K562 (cell line): ENCODE results near the gene GPR32. TPM values are rescaled to one million over a fixed set of nuclear protein-coding genes. Genes with fewer than 3 reads are reported as not detected.
A peak's percentile ranks its signal among the peaks of the same experiment; 100 is the strongest.

Experiments
- BRCA1 ChIP-seq, 2 experiments: fragments of 450-650 bp in 1 of 2; sonication (generic) in 1 of 2; formaldehyde crosslinking in 1 of 2; IDR thresholded peaks; 2 replicates each; pipeline versions ENCODE4 v1.5.0 to v1.6.1; 2017 to 2020; ENCODE audit warnings: mild to moderate bottlenecking in 1 of 2, missing genetic modification reagents in 1 of 2
- CUX1 ChIP-seq: fragments of 200-800 bp; sonication (Bioruptor generic); IDR thresholded peaks from 2 replicates; pipeline ENCODE4 v1.6.1; 2016; ENCODE audit warnings: missing genetic modification characterization, missing compliant biosample characterization
- ELF1 ChIP-seq: fragments of 200-800 bp; sonication (Bioruptor generic); IDR thresholded peaks from 2 replicates; pipeline ENCODE4 v1.6.1; 2016; ENCODE audit warnings: missing genetic modification characterization, missing compliant biosample characterization
- GABPA ChIP-seq: fragments of 200-800 bp; sonication (Bioruptor generic); conservative IDR thresholded peaks from 2 replicates; pipeline ENCODE4 v1.6.1; 2016; ENCODE audit warnings: low read depth, missing genetic modification characterization, missing compliant biosample characterization
- HMGXB4 ChIP-seq: sonication (generic); formaldehyde crosslinking; IDR thresholded peaks from 2 replicates; pipeline ENCODE4 v1.8.1; 2023; ENCODE audit warnings: mild to moderate bottlenecking, missing genetic modification reagents
- HOMEZ ChIP-seq: fragments of 250-450 bp; sonication (Bioruptor Pico); IDR thresholded peaks from 2 replicates; pipeline ENCODE4 v1.4.0; 2020; ENCODE audit warnings: mild to moderate bottlenecking, moderate library complexity
- KLF16 ChIP-seq: IDR thresholded peaks from 2 replicates; pipeline ENCODE4 v1.6.1; 2016; ENCODE audit warnings: antibody characterized with exemption
- NCOA4 ChIP-seq: fragments of 450-650 bp; IDR thresholded peaks from 2 replicates; pipeline ENCODE4 v1.6.1; 2018; ENCODE audit warnings: mild to moderate bottlenecking; ENCODE audit not compliant: partially characterized antibody
- NFE2 ChIP-seq: IDR thresholded peaks from 2 replicates; pipeline ENCODE4 v1.6.1; 2014; ENCODE audit warnings: antibody characterized with exemption, low read depth
- SAFB2 ChIP-seq: fragments of 200-400 bp; formaldehyde crosslinking; IDR thresholded peaks from 2 replicates; pipeline ENCODE4 v1.6.1; 2018; ENCODE audit warnings: borderline replicate concordance, low read length, low read depth, moderate library complexity; ENCODE audit not compliant: severe bottlenecking
- ZNF766 ChIP-seq: fragments of 200-800 bp; sonication (Bioruptor generic); conservative IDR thresholded peaks from 2 replicates; pipeline ENCODE4 v1.6.1; 2016; ENCODE audit warnings: missing genetic modification characterization, missing compliant biosample characterization
- polyA plus RNA-seq, 8 experiments: library from polyadenylated mRNA; depleted of rRNA in 4 of 8; stranded (reverse) in 5 of 8; unstranded in 3 of 8; fragments of >200 nt; fragmentation: Nextera tagmentation in 2 of 8; fragmentation: Illumina TruSeq in 1 of 8; extraction: Ambion mirVana in 2 of 8; extraction: Trizol in 1 of 8; gene quantifications; 2 replicates each; pipeline versions ENCODE4 v1.2.1 to v1.2.3, GENCODE V29; 2011 to 2014; ENCODE audit warnings: inconsistent platforms in 1 of 8, missing spikeins in 1 of 8
- total RNA-seq, 7 experiments: library from RNA; depleted of rRNA in 6 of 7; stranded (reverse); fragments of >200 nt in 6 of 7; fragmentation: Illumina TruSeq in 2 of 7; extraction: Trizol in 2 of 7; gene quantifications; 2 replicates each; pipeline versions ENCODE4 v1.2.1 to v1.2.3, GENCODE V29; 2011 to 2021; ENCODE audit warnings: low replicate concordance in 1 of 7
- TF ChIP-seq, protein P1 (sequence below): sonication (generic); formaldehyde crosslinking; IDR thresholded peaks from 2 replicates; pipeline ENCODE4 v1.8.0; 2022; ENCODE audit warnings: mild to moderate bottlenecking, missing genetic modification reagents
- TF ChIP-seq, protein P2 (sequence below), 2 experiments: IDR thresholded peaks; 2 replicates each; pipeline ENCODE4 v1.6.1; 2011; ENCODE audit warnings: borderline replicate concordance in 1 of 2, control low read depth in 1 of 2, low read depth in 1 of 2, low read length in 1 of 2, mild to moderate bottlenecking in 1 of 2, mixed read lengths in 1 of 2, moderate library complexity in 1 of 2; ENCODE audit not compliant: insufficient read depth in 1 of 2, insufficient read length in 1 of 2, poor library complexity in 1 of 2, severe bottlenecking in 1 of 2; ENCODE audit errors: extremely low read depth in 1 of 2

GPR32 gene
- total and polyA plus RNA-seq, 9 of the 15 experiments (the other 6 are each of a cell fraction or from before 2014, with no cell fraction given): not detected

DNA sequence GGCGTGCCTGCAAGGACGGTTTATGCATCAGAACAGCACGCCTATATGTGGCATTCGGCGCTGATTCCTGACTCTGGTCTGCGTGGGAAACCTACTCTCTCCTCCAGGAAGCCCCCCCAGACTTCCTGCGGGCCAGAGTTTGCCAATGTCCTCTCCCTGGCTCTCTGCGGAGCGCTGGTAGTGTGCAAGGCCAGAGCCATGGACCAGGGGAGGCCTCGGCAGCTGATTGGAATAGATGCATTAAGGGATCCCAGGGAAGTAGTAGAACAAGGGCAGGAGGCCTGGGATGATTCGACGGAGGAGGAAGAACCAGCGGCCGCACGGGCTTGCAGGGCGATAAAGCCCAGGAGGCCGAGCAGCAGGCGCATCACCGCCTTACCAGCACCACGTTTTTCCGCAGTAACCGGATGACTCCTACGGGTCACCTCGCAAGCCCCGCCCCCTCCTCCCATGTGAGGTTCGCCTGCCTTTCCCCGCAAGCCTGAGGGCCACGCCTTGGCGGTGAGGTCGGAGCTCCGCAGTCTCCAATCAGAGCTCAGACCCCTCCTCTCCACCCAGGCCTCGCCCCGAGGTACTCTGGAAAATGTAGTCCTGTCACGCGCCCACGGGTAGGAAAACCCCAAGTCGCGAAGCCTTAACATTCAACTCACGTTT lies 42.1 kb upstream of the GPR32 start (continued):
- no peak for TF ChIP-seq CUX1 (CRISPR knock-in tag)
- no peak for TF ChIP-seq NCOA4
- TF ChIP-seq ZNF766 (CRISPR knock-in tag): no peak
- no peak for TF ChIP-seq SAFB2
- no peak for TF ChIP-seq ELF1 (tag)
- TF ChIP-seq, protein P1, sequence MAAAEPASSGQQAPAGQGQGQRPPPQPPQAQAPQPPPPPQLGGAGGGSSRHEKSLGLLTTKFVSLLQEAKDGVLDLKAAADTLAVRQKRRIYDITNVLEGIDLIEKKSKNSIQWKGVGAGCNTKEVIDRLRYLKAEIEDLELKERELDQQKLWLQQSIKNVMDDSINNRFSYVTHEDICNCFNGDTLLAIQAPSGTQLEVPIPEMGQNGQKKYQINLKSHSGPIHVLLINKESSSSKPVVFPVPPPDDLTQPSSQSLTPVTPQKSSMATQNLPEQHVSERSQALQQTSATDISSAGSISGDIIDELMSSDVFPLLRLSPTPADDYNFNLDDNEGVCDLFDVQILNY (CRISPR knock-in tag): no peak
- TF ChIP-seq KLF16: 0 out of 2 replicates have a peak, but pooled peaks have one; percentile 21
- no peak for TF ChIP-seq HMGXB4 (CRISPR knock-in tag)
- peak; percentile 81 for TF ChIP-seq GABPA (tag)
- no peak for TF ChIP-seq BRCA1 (IDR thresholded peaks at IDR 0.05)
- TF ChIP-seq BRCA1 (CRISPR knock-in tag; IDR thresholded peaks at IDR 0.05): no peak
- no peak for TF ChIP-seq NFE2
- TF ChIP-seq, protein P2, sequence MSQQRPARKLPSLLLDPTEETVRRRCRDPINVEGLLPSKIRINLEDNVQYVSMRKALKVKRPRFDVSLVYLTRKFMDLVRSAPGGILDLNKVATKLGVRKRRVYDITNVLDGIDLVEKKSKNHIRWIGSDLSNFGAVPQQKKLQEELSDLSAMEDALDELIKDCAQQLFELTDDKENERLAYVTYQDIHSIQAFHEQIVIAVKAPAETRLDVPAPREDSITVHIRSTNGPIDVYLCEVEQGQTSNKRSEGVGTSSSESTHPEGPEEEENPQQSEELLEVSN (IDR thresholded peaks at IDR 0.05; ENCODE audit: borderline replicate concordance in 1 of 2, extremely low read depth in 1 of 2, insufficient read depth in 1 of 2, insufficient read length in 1 of 2, low read depth in 1 of 2, low read length in 1 of 2, poor library complexity in 1 of 2, severe bottlenecking in 1 of 2): peak; percentile 85 to 91
- no peak for TF ChIP-seq HOMEZ (CRISPR knock-in tag)
